HEK293 (cell line): ENCODE results near the gene ZFHX3.

ENCODE experiments used
- CTCF ChIA-PET: fragments of 350-600 bp; formaldehyde crosslinking; extraction: SDS; loops from one replicate; lab custom pipeline; 2021; ENCODE audit warnings: antibody characterized with exemption; lab: Yijun Ruan, JAX
- POLR2A ChIA-PET: fragments of 300-600 bp; formaldehyde crosslinking; extraction: SDS; loops from one replicate; lab custom pipeline; 2020; ENCODE audit warnings: antibody characterized with exemption, inconsistent platforms; lab: Yijun Ruan, JAX
- H3K27ac ChIP-seq: fragments of 200-500 bp; sonication (Bioruptor generic); 2 replicates; pipeline ENCODE4 v1.5.1; 2014; ENCODE audit warnings: low read depth, low read length, control low read depth, inconsistent platforms; ENCODE audit errors: extremely low read depth
- H3K36me3 ChIP-seq, 2 experiments: fragments of 200-500 bp in 1 of 2; sonication (Bioruptor generic) in 1 of 2; 1 replicate in 1 of 2; 2 replicates in 1 of 2; pipeline ENCODE4 v1.5.1; 2014 to 2017; ENCODE audit warnings: inconsistent platforms in 2 of 2, low read length in 2 of 2; ENCODE audit not compliant: control insufficient read depth in 2 of 2, insufficient read depth in 1 of 2
- H3K4me1 ChIP-seq: fragments of 200-500 bp; sonication (Bioruptor generic); 2 replicates; pipeline ENCODE4 v1.5.1; 2014; ENCODE audit warnings: mild to moderate bottlenecking, low read length, inconsistent platforms; ENCODE audit not compliant: control insufficient read depth, insufficient read depth
- H3K4me3 ChIP-seq: 2 replicates; pipeline ENCODE4 v1.5.1; 2011; ENCODE audit warnings: low read depth, mild to moderate bottlenecking, control low read depth, low read length, moderate library complexity
- H3K9me3 ChIP-seq: fragments of 200-500 bp; sonication (Bioruptor generic); 2 replicates; pipeline ENCODE4 v1.5.1; 2014; ENCODE audit warnings: low read depth, low read length, inconsistent platforms; ENCODE audit not compliant: control insufficient read depth, insufficient read depth
- HOXC10 ChIP-seq: sonication (generic); formaldehyde crosslinking; IDR thresholded peaks from 2 replicates; pipeline ENCODE4 v1.8.1; 2023; ENCODE audit warnings: mild to moderate bottlenecking, missing genetic modification reagents
- OVOL3 ChIP-seq: fragments of 450-650 bp; formaldehyde crosslinking; IDR thresholded peaks from 2 replicates; pipeline ENCODE4 v1.5.1; 2016; ENCODE audit warnings: missing biosample characterization, missing genetic modification characterization
- ZBTB48 ChIP-seq: fragments of 450-650 bp; formaldehyde crosslinking; IDR thresholded peaks from 2 replicates; pipeline ENCODE4 v1.5.1; 2016; ENCODE audit warnings: missing biosample characterization, missing genetic modification characterization
- ZNF114 ChIP-seq: fragments of 450-650 bp; formaldehyde crosslinking; IDR thresholded peaks from 2 replicates; pipeline ENCODE4 v1.5.0; 2017; ENCODE audit warnings: missing biosample characterization, missing genetic modification characterization
- ZNF157 ChIP-seq: fragments of 450-650 bp; formaldehyde crosslinking; IDR thresholded peaks from 2 replicates; pipeline ENCODE4 v1.5.1; 2016; ENCODE audit warnings: missing biosample characterization, missing genetic modification characterization
- ZNF214 ChIP-seq: fragments of 450-650 bp; formaldehyde crosslinking; IDR thresholded peaks from 2 replicates; pipeline ENCODE4 v1.5.1; 2017; ENCODE audit warnings: missing biosample characterization, mild to moderate bottlenecking, missing genetic modification characterization, borderline replicate concordance
- ZNF24 ChIP-seq: fragments of 450-650 bp; formaldehyde crosslinking; IDR thresholded peaks from 2 replicates; pipeline ENCODE4 v1.5.1; 2016; ENCODE audit warnings: missing biosample characterization, missing genetic modification characterization
- ZNF266 ChIP-seq: fragments of 450-650 bp; formaldehyde crosslinking; IDR thresholded peaks from 2 replicates; pipeline ENCODE4 v1.5.1; 2016; ENCODE audit warnings: missing biosample characterization, missing genetic modification characterization, low read depth
- ZNF341 ChIP-seq: fragments of 450-650 bp; formaldehyde crosslinking; IDR thresholded peaks from 2 replicates; pipeline ENCODE4; 2016; ENCODE audit warnings: low read depth, missing biosample characterization, missing genetic modification characterization
- ZNF514 ChIP-seq: fragments of 450-650 bp; formaldehyde crosslinking; IDR thresholded peaks from 2 replicates; pipeline ENCODE4 v1.5.1; 2016; ENCODE audit warnings: missing biosample characterization, missing genetic modification characterization
- ZNF544 ChIP-seq: fragments of 450-650 bp; formaldehyde crosslinking; IDR thresholded peaks from 2 replicates; pipeline ENCODE4 v1.5.0; 2017; ENCODE audit warnings: missing biosample characterization, missing genetic modification characterization
- ZNF549 ChIP-seq: fragments of 450-650 bp; IDR thresholded peaks from 2 replicates; pipeline ENCODE4 v1.5.1; 2018; ENCODE audit warnings: missing biosample characterization, missing genetic modification characterization, mild to moderate bottlenecking, inconsistent platforms, moderate library complexity
- ZNF558 ChIP-seq: fragments of 450-650 bp; formaldehyde crosslinking; IDR thresholded peaks from 2 replicates; pipeline ENCODE4 v1.5.1; 2016; ENCODE audit warnings: missing biosample characterization, missing genetic modification characterization
- ZNF571 ChIP-seq: fragments of 450-650 bp; formaldehyde crosslinking; IDR thresholded peaks from 2 replicates; pipeline ENCODE4 v1.5.0; 2017; ENCODE audit warnings: missing biosample characterization, missing genetic modification characterization
- ZNF660 ChIP-seq: fragments of 450-650 bp; IDR thresholded peaks from 2 replicates; pipeline ENCODE4 v1.5.1; 2018; ENCODE audit warnings: missing biosample characterization, mild to moderate bottlenecking, missing genetic modification characterization
- ZNF670 ChIP-seq: fragments of 450-650 bp; formaldehyde crosslinking; IDR thresholded peaks from 2 replicates; pipeline ENCODE4 v1.5.1; 2016; ENCODE audit warnings: missing biosample characterization, missing genetic modification characterization, low read depth
- ZNF677 ChIP-seq: fragments of 450-650 bp; IDR thresholded peaks from 2 replicates; pipeline ENCODE4 v1.5.0; 2018; ENCODE audit warnings: missing biosample characterization, mild to moderate bottlenecking, missing genetic modification characterization, moderate library complexity
- ZNF777 ChIP-seq: fragments of 450-650 bp; formaldehyde crosslinking; IDR thresholded peaks from 2 replicates; pipeline ENCODE4 v1.5.1; 2017; ENCODE audit warnings: missing biosample characterization, missing genetic modification characterization, borderline replicate concordance
- ZSCAN23 ChIP-seq: fragments of 450-650 bp; formaldehyde crosslinking; IDR thresholded peaks from 2 replicates; pipeline ENCODE4 v1.5.1; 2016; ENCODE audit warnings: missing biosample characterization, missing genetic modification characterization
- TF ChIP-seq, protein P1 (sequence below): fragments of 450-650 bp; formaldehyde crosslinking; IDR thresholded peaks from 2 replicates; pipeline ENCODE4 v1.5.1; 2017; ENCODE audit warnings: missing biosample characterization, missing genetic modification characterization
- TF ChIP-seq, protein P2 (sequence below): fragments of 450-650 bp; formaldehyde crosslinking; IDR thresholded peaks from 2 replicates; pipeline ENCODE4 v1.5.1; 2016; ENCODE audit warnings: missing biosample characterization, missing genetic modification characterization
- TF ChIP-seq, protein P3 (sequence below): fragments of 450-650 bp; formaldehyde crosslinking; IDR thresholded peaks from 2 replicates; pipeline ENCODE4 v1.5.1; 2016; ENCODE audit warnings: missing biosample characterization, missing genetic modification characterization, borderline replicate concordance
- TF ChIP-seq, protein P4 (sequence below): fragments of 450-650 bp; formaldehyde crosslinking; IDR thresholded peaks from 2 replicates; pipeline ENCODE4 v1.5.1; 2016; ENCODE audit warnings: missing biosample characterization, missing genetic modification characterization
- TF ChIP-seq, protein P5 (sequence below): fragments of 450-650 bp; formaldehyde crosslinking; IDR thresholded peaks from 2 replicates; pipeline ENCODE4 v1.5.1; 2016; ENCODE audit warnings: missing biosample characterization, missing genetic modification characterization
- TF ChIP-seq, protein P6 (sequence below): fragments of 450-650 bp; IDR thresholded peaks from 2 replicates; pipeline ENCODE4 v1.5.1; 2018; ENCODE audit warnings: missing biosample characterization, mild to moderate bottlenecking, missing genetic modification characterization

ZFHX3 gene

DNA sequence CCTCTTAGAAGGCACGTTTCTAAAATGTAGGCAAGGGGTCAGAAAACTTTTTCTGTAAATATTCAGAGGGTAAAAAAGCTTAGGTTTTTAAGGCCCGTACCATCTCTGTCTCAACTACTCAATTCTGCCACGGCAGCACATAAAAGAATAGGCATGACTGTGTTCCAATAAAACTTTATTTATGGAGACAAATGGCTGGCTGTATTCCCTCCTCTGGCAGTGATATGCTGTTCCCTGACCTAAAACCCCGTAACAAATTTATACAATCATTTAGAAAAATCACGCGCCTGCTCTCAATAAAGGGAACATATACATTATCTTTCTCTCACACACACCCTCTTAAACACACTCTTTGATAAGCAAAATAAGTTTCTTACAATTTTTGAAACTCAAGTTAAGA lies 138.7 kb downstream of the ZFHX3 start:
- Histone ChIP-seq H3K4me3 (no peak overlapping the region), H3K36me3 (no peaks in the 10 kb centered on the region), H3K27ac (no peak overlapping the region), H3K4me1 (peaks cover 10% of the 10 kb centered on the region), H3K9me3 (no peaks in the 10 kb centered on the region)
- TF ChIP-seq, protein P1, sequence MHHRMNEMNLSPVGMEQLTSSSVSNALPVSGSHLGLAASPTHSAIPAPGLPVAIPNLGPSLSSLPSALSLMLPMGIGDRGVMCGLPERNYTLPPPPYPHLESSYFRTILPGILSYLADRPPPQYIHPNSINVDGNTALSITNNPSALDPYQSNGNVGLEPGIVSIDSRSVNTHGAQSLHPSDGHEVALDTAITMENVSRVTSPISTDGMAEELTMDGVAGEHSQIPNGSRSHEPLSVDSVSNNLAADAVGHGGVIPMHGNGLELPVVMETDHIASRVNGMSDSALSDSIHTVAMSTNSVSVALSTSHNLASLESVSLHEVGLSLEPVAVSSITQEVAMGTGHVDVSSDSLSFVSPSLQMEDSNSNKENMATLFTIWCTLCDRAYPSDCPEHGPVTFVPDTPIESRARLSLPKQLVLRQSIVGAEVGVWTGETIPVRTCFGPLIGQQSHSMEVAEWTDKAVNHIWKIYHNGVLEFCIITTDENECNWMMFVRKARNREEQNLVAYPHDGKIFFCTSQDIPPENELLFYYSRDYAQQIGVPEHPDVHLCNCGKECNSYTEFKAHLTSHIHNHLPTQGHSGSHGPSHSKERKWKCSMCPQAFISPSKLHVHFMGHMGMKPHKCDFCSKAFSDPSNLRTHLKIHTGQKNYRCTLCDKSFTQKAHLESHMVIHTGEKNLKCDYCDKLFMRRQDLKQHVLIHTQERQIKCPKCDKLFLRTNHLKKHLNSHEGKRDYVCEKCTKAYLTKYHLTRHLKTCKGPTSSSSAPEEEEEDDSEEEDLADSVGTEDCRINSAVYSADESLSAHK (tag by site-specific recombination), result no peak
- TF ChIP-seq ZNF266 (tag by site-specific recombination) (no peak), ZNF670 (no peak), ZNF677 (tag by site-specific recombination) (no peak), ZNF544 (tag by site-specific recombination) (no peak), ZNF660 (tag by site-specific recombination) (no peak), OVOL3 (tag by site-specific recombination) (no peak), ZNF558 (tag by site-specific recombination) (no peak), ZNF24 (no peak), ZBTB48 (tag by site-specific recombination) (no peak), ZNF114 (no peak)
- CTCF ChIA-PET, result interaction anchor here (0.6 kb wide), 1 partner anchor 1274 kb away, joined by 3 read pairs; no protein-coding TSS in a partner anchor
- POLR2A ChIA-PET, result no interaction called here

DNA sequence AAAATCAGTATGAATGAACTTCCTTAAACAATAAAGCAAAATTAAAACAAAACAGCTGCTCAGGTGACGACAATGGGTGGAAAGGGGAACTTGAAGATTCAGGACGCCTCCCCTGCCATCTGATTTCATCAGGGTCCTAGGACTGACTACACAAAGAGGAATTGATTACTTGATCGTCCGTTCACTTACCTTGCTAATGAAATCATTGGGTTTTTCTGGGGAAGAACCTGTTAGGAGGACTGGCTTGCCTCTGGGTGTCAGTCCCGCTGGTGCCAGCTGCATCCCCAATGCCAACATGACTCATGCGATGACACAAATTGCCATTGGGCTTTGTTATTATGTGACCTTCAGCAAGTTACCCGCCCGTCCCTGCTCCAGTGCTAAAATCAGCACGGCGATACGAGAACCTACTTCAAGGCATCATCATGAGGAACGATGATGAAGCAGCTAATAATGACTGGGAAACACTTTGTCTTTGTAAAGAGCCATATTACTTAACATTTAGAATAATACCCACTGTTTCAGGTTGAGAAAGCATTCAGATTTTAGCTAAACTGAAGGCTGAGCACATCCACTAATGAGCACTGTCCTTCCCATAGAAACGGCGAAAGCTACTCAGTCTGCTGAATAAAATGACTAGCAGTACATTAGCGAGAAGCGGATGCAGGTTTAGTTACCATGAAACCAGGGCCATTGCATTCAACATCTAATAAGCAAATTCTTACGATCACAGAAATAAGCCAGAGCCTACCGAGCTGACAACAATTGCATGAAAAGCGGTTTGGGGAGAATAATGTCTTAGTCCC lies 139.4 kb downstream of the ZFHX3 start:
- ChIA-PET CTCF (interaction anchor here (0.7 kb wide), 1 partner anchor 247 kb away, joined by 3 read pairs; no protein-coding TSS in a partner anchor), POLR2A (no interaction called here)

More for the DNA sequence above, 139.4 kb downstream of the ZFHX3 start:
- H3K36me3 ChIP-seq, result no peaks in the 10 kb centered on the region
- H3K4me1 ChIP-seq, result peaks cover 4% of the 10 kb centered on the region
- TF ChIP-seq ZNF214, result no peak
- TF ChIP-seq, protein P2, sequence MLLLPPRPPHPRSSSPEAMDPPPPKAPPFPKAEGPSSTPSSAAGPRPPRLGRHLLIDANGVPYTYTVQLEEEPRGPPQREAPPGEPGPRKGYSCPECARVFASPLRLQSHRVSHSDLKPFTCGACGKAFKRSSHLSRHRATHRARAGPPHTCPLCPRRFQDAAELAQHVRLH (tag by site-specific recombination), result no peak
- TF ChIP-seq, protein P3, sequence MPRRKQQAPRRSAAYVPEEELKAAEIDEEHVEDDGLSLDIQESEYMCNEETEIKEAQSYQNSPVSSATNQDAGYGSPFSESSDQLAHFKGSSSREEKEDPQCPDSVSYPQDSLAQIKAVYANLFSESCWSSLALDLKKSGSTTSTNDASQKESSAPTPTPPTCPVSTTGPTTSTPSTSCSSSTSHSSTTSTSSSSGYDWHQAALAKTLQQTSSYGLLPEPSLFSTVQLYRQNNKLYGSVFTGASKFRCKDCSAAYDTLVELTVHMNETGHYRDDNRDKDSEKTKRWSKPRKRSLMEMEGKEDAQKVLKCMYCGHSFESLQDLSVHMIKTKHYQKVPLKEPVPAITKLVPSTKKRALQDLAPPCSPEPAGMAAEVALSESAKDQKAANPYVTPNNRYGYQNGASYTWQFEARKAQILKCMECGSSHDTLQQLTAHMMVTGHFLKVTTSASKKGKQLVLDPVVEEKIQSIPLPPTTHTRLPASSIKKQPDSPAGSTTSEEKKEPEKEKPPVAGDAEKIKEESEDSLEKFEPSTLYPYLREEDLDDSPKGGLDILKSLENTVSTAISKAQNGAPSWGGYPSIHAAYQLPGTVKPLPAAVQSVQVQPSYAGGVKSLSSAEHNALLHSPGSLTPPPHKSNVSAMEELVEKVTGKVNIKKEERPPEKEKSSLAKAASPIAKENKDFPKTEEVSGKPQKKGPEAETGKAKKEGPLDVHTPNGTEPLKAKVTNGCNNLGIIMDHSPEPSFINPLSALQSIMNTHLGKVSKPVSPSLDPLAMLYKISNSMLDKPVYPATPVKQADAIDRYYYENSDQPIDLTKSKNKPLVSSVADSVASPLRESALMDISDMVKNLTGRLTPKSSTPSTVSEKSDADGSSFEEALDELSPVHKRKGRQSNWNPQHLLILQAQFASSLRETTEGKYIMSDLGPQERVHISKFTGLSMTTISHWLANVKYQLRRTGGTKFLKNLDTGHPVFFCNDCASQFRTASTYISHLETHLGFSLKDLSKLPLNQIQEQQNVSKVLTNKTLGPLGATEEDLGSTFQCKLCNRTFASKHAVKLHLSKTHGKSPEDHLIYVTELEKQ (tag by site-specific recombination), result no peak
- TF ChIP-seq HOXC10, result no peak
- no peak for TF ChIP-seq ZNF571 (tag by site-specific recombination)
- TF ChIP-seq, protein P4, sequence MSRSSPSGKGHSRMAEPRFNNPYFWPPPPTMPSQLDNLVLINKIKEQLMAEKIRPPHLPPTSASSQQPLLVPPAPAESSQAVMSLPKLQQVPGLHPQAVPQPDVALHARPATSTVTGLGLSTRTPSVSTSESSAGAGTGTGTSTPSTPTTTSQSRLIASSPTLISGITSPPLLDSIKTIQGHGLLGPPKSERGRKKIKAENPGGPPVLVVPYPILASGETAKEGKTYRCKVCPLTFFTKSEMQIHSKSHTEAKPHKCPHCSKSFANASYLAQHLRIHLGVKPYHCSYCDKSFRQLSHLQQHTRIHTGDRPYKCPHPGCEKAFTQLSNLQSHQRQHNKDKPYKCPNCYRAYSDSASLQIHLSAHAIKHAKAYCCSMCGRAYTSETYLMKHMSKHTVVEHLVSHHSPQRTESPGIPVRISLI, result no peak
- TF ChIP-seq ZSCAN23 (tag by site-specific recombination), result no peak
- TF ChIP-seq ZNF777, result no peak
- no peak for TF ChIP-seq ZNF157
- TF ChIP-seq ZNF549 (tag by site-specific recombination), result no peak
- TF ChIP-seq, protein P5, sequence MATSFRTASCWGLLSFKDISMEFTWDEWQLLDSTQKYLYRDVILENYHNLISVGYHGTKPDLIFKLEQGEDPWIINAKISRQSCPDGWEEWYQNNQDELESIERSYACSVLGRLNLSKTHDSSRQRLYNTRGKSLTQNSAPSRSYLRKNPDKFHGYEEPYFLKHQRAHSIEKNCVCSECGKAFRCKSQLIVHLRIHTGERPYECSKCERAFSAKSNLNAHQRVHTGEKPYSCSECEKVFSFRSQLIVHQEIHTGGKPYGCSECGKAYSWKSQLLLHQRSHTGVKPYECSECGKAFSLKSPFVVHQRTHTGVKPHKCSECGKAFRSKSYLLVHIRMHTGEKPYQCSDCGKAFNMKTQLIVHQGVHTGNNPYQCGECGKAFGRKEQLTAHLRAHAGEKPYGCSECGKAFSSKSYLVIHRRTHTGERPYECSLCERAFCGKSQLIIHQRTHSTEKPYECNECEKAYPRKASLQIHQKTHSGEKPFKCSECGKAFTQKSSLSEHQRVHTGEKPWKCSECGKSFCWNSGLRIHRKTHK, result no peak
- TF ChIP-seq, protein P6, sequence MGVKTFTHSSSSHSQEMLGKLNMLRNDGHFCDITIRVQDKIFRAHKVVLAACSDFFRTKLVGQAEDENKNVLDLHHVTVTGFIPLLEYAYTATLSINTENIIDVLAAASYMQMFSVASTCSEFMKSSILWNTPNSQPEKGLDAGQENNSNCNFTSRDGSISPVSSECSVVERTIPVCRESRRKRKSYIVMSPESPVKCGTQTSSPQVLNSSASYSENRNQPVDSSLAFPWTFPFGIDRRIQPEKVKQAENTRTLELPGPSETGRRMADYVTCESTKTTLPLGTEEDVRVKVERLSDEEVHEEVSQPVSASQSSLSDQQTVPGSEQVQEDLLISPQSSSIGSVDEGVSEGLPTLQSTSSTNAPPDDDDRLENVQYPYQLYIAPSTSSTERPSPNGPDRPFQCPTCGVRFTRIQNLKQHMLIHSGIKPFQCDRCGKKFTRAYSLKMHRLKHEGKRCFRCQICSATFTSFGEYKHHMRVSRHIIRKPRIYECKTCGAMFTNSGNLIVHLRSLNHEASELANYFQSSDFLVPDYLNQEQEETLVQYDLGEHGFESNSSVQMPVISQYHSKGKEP (tag by site-specific recombination), result no peak
- TF ChIP-seq ZNF341 (tag by site-specific recombination), result no peak
- no peak for TF ChIP-seq ZNF514 (tag by site-specific recombination)
- H3K4me3 ChIP-seq, result no peak overlapping the region
- H3K9me3 ChIP-seq, result no peaks in the 10 kb centered on the region
- no peak overlapping the region for H3K27ac ChIP-seq
